GM18498 (cell line): Measurements from ENCODE around the gene SESTD1.
A peak's percentile ranks its signal among the peaks of the same experiment; 100 is the strongest.

Experiments used
- ATAC-seq: cut with Tn5 transposase; IDR thresholded peaks from one replicate; pipeline ENCODE4 v1.9.1; 2021; ENCODE audit warnings: mild to moderate bottlenecking, moderate library complexity; ENCODE audit not compliant: unreplicated experiment

SESTD1 gene

DNA sequence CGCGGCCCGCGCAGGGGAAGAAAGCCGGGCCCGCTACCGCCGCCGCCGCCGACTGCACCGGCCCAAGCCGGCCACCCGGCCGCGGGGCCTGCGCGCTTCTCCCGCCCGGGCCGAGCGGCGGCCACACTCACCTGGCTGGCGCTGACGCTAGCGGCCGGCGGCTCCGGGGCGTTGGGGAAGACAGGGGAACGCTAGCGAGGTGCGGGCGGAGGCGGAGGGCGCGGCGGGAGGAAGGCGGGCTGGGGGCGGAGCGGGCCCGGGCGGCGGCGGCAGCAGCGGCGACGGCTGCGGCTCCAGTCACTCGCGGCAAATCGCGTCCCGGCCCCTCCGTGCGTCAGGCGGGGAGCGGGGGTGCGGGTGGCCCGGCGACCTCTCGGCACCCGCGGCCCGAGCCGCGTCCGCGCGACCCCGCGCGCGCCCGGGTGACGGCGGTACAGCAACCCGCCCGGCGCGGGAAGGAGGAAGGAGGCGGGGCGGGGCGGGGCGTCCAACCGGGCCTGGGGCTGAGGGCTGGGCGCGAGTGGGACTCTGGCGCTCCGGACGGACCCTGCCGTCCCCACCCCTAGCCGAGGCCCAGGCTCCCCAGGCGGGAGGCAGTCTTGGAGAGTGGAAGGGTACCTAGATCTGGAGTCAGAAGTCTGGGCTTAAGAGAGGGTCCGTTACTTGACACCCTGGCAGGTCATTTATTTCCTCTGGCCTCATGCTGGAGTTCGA is at the start of gene SESTD1:
TSS of gene SESTD1 (minus strand) at position 465 of the 714 bp plus-strand sequence. CDS start 72,991 bp downstream, outside the sequence.
- peak; percentile 78 for ATAC-seq

DNA sequence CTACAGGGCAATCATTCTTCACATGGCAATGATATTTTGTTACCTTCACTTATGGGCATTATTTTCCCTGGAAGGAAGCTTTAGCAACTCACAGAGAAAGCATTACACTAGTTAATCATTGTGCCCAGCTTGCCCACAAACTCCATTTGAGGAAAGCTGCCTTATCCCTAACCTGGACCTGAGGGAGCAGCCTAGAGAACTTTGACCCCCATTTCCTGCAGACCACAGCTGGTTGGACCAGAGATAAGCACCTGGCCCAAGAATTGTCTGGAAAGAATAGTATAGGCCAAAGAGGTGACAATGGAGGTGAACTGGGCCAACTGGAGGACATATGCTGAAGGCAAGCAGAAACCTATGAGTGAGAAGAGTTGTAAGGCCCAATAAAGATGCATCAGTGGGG is 48.4 kb upstream of the SESTD1 start:
- ATAC-seq: no peak

- ATAC-seq: no peak
Measured at GRCh38 chr2:179311101-179311500, 46.5 kb upstream of the SESTD1 start.

DNA sequence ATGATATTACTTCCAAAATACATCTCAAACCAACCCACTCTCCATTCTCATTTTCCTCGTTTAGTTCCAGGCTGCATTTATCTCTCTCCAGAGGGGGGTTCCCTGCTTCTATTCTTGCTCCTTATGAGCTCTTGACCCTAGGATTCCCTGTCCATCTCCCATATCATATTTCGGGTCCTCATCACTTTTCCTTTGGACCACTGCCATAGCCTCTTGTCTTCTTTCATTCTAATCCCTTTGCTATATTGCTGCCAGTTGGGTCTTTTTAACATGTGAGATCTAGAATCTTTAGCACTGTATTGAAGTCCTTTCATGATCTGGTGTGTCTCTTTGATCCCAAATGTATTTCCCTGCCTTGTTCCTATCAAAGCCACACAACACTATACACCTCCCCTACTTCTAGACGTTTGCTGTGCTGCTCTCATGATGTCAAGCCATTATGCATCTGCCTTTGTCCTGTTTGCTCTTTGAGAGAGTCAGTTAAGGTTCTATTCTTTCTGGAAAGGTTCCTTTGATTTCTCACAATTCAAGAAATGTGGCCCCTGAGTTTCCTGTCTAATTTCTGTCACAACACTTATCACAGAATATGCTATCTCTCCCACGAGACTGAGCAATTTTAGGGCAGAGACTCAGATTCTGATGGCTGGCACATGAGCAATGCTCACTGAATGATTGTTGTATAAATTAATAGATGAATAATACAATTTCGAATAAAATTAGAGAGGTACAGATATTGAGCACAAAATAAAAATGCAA is 43.2 kb upstream of the SESTD1 start:
- ATAC-seq: no peak

DNA sequence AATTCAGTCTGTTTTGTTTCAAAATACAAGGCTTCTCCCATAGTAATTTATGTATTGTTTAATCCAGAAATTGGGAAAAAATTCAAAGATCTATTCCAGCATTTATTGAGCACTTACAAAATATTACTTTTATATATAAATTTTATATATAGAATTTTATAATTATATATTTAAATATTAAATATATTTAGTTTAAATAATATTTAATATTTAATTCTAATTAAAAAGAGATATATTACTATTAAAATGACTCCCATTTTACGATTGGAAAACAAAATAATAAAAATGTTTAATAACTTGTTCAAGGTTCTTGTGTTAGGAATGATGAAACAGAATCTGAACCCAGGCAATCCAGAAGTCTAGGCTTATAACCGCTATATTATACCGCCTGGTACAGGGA is 40.5 kb upstream of the SESTD1 start:
- no peak for ATAC-seq

DNA sequence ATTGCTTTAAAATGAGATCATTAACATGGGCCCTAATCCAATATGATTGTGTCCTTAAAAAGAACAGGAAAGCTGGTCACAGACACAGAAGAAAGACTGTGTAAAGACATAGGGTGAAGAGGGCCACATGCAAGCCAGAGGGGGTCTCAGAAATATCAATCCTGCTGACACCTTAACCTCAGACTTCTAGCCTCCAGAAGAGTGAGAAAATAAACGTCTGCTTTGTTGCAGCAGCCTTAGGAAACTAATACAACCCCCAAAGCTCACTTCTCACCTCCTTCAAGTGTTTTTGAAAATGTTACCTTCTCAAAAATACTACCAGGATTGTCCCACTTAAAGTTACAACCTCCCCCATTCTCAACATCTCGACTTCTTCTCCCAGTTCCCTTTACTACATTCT is 39.8 kb upstream of the SESTD1 start:
- ATAC-seq: no peak

DNA sequence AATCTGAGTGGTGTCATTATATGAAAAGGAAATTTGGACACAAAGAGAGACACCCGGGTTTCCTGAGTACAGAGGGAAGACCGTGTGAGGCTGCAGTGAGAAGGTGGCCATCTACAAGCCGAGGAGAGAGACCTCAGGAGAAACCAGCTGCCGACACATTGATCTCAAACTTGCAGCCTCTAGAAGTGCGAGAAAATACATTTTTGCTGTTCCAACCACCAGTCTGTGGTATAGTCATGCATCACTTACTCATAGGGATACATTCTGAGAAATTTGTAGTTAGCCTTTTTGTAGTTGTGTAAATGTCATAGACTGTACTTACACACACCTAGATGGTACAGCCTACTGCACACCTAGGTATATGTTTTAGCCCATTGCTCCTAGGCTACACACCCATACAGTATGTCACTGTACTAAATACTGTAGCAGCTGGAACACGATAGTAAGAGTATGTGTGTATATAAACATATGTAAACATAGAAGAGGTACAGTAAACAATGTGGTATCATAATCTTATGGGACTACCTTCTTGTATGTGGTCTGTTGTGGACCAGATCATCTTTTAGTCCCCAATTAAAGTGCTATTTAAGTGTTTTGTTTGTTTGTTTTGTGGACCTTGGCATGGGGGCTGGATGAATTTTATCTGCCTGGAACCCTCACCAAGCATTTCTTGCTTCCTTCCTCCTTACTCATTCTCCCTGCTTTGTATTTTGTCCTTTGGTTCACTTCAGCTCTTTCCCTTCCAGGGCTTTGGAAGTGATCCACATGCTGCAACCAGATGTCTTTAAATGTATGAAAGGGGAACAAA is 38.3 kb upstream of the SESTD1 start:
- ATAC-seq: no peak

GRCh38 chr2:179302149-179302548 is 37.5 kb upstream of the SESTD1 start:
- ATAC-seq: no peak

DNA sequence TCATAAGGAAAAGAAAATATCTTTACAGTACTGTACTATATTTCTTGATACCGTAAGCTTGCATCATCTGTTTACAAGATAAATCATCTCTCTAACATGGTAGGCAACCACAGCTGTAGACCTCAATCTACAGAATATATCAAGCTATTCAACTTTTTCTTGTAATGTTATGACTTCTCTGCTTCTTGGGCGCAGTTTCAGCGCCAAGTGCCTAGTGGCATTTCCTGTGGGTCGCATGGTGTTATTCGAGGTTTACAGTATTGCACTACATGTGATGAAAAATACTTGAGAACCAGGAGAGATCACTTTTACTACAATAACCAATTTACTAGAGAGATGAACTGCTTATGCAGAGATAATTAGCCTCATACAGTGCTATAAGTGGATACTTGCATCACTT is 34.0 kb upstream of the SESTD1 start:
- no peak for ATAC-seq

- no peak for ATAC-seq
Measured at GRCh38 chr2:179297927-179298326, 33.3 kb upstream of the SESTD1 start.

DNA sequence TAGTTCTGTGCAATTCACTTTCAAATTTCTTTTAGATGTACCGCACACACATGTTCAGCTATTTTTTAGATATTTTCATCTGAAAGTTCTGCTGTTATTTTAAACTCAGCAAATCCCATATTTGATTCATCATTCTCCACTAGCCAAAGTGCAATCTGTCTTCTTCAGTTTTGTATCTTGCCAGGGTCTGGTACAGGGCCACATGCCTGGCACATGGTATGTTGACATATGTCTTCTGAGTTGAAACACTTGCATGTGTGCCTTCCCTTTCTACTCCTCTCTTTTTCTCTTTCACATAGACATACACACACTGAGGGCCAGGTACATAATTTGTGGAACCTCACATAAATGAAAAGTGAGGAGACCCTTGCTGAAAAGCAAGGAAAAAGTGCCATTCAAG is 25.7 kb upstream of the SESTD1 start:
- no peak for ATAC-seq

- no peak for ATAC-seq
Measured at GRCh38 chr2:179285060-179285459, 20.4 kb upstream of the SESTD1 start.

GRCh38 chr2:179277429-179278196 is 13.0 kb upstream of the SESTD1 start:
- no peak for ATAC-seq

- no peak for ATAC-seq
Measured at GRCh38 chr2:179275253-179276012, 10.8 kb upstream of the SESTD1 start.

GRCh38 chr2:179274749-179275148 is 10.1 kb upstream of the SESTD1 start:
- peak; percentile 97 for ATAC-seq

- ATAC-seq: no peak
Measured at GRCh38 chr2:179273461-179273962, 8.9 kb upstream of the SESTD1 start.

- no peak for ATAC-seq
Measured at GRCh38 chr2:179272406-179273192, 8.0 kb upstream of the SESTD1 start.

DNA sequence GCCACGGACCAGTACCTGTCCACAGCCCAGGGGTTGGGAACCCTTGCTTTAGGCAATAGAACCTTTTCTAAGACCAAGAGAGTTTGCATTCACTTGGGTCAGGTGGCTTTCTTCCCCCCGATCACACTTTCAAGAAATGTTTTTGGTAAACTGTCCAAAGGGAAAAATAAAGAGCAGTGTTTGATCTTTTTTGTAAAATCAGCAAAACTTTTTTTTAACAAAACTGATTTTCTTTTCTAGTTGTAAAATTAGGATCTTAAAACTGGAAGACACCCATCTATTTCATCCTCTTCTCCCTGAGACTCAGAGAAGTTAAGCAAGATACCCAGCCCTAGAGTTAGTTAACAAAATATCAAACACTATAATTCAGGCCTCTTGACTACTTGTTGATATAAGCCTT is 6.1 kb upstream of the SESTD1 start:
- ATAC-seq: no peak

- no peak for ATAC-seq
Measured at GRCh38 chr2:179268277-179268925, 3.8 kb upstream of the SESTD1 start.
